ENCODE measurements around the gene OBI1.

OBI1 gene

GRCh38 chr13:78602561-78603239 lies 56.3 kb downstream of the OBI1 start:
- peak; percentile 42 to 69 (median 60) for DNase-seq

- DNase-seq: no peak
These were observed 56.9 kb downstream of the OBI1 start for GRCh38 chr13:78601874-78602560.

GRCh38 chr13:78601124-78601873 lies 57.7 kb downstream of the OBI1 start:
- DNase-seq: peak in 2 of 4 experiments; percentile 31 to 47

- no peak for DNase-seq
These were observed 58.6 kb downstream of the OBI1 start for GRCh38 chr13:78600280-78600883.

- DNase-seq: peak in 2 of 4 experiments; percentile 31 to 57
These were observed 59.2 kb downstream of the OBI1 start for GRCh38 chr13:78599645-78600279.

- no peak for DNase-seq
These were observed 59.9 kb downstream of the OBI1 start for GRCh38 chr13:78598966-78599644.

- DNase-seq: no peak
These were observed 60.7 kb downstream of the OBI1 start for GRCh38 chr13:78598116-78598781.

GRCh38 chr13:78597602-78597932 lies 61.4 kb downstream of the OBI1 start:
- no peak for DNase-seq

- DNase-seq: no peak
These were observed 62.0 kb downstream of the OBI1 start for GRCh38 chr13:78596736-78597601.

GRCh38 chr13:78596399-78596735 lies 62.6 kb downstream of the OBI1 start:
- DNase-seq: no peak

- peak; percentile 43 to 78 (median 62) for DNase-seq
These were observed 63.2 kb downstream of the OBI1 start for GRCh38 chr13:78595495-78596398.

GRCh38 chr13:78594456-78594975 lies 64.4 kb downstream of the OBI1 start:
- DNase-seq: no peak

GRCh38 chr13:78593652-78594455 lies 65.1 kb downstream of the OBI1 start:
- no peak for DNase-seq

- no peak for DNase-seq
These were observed 65.8 kb downstream of the OBI1 start for GRCh38 chr13:78593129-78593528.

- no peak for DNase-seq
These were observed 66.4 kb downstream of the OBI1 start for GRCh38 chr13:78592584-78592983.

- peak; percentile 40 to 76 (median 55) for DNase-seq
These were observed 69.7 kb downstream of the OBI1 start for GRCh38 chr13:78589206-78589605.

GRCh38 chr13:78587395-78587794 lies 71.6 kb downstream of the OBI1 start:
- DNase-seq: no peak

GRCh38 chr13:78586706-78587105 lies 72.2 kb downstream of the OBI1 start:
- no peak for DNase-seq

All from suppressor macrophage (primary cell).